Epithelial cell of prostate (primary cell): ENCODE data around the gene C9orf50.
"Not testable (repeated sequence)": the region's sequence is repeated elsewhere in the genome, so short reads cannot be mapped to it uniquely, and the experiment has no call there.

Source experiments
- DNase-seq: peaks from one replicate; pipeline ENCODE4 v3.0.0-alpha.2; 2011; ENCODE audit warnings: low read depth, low spot score
- H3K27ac ChIP-seq: fragments of 450-650 bp; 2 replicates; pipeline ENCODE4 v1.5.1; 2017; ENCODE audit warnings: mild to moderate bottlenecking

C9orf50 gene

DNA sequence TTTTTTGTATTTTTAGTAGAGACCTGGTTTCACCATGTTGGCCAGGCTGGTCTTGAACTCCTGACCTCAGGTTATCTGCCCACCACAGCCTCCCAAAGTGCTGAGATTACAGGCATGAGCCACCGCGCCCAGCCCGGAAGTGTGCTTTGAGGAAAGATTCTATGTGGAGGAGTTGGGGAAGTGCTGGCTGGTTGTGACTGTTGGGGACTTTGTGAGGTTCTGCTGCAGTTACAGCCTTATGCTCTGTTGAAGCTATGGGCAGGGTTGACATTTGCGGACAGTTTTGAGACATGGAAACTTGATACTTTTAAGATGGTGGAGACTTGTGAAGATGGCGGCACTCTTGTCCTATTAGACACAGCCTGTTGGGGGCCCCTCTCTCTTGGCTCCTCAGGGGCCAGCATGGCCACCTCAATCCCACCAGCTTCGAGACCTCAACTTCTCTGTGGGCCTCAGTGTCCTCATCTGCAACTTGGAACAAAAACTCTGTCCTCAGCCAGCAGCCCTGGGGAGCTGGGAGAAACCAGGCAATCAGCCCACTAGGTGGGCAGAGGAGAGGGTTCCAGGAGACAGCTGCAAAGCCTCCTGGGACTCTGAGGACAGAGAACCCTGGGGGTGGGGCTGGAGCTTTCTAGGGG is 24.9 kb downstream of the C9orf50 start:
- no peak overlapping the region for H3K27ac ChIP-seq
- no peak for DNase-seq

GRCh38 chr9:129595311-129595741 is 25.6 kb downstream of the C9orf50 start:
- H3K27ac ChIP-seq: no peak overlapping the region
- DNase-seq: no peak

DNA sequence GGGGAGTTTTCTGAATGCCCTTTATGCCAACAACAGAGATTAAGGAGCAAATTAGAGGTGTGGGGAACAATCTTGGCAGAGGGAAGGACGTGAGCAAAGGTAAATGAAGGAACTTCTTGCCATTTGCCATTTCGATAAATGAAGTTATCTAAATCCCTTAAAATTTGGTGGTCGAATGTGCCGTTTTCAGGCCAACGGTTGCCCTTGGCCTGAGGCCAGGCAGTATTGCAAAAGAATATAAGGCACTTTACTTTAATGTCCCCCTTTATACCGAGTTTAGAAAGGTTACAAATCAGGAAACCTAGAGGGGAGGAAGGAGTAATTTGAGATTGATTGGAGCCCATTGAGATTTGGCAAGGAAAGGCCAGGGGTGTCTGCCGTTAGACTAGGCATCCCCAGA is 26.3 kb downstream of the C9orf50 start:
- DNase-seq: no peak
- no peak overlapping the region for H3K27ac ChIP-seq

DNA sequence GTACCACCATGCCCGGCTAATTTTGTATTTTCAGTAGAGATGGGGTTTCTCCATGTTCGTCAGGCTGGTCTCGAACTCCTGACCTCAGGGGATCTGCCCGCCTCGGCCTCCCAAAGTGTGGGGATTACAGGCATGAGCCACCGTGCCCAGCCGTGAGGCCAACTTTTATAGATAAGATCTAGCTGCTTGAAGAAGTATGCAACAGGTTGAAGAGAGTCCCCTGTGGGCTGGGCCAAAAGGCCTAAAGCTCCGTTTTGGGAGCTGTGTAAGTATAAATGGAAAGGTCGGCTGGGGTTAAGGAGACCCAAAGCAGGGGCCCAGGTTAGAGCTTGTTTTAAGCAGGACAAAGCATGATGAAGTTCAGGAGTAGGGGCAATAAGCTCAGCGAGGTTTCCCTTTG is 28.1 kb downstream of the C9orf50 start:
- H3K27ac ChIP-seq, DNase-seq: not testable (repeated sequence)

GRCh38 chr9:129591916-129592315 is 29.0 kb downstream of the C9orf50 start:
- H3K27ac ChIP-seq: no peak overlapping the region
- DNase-seq: no peak

- no peak for DNase-seq
- no peak overlapping the region for H3K27ac ChIP-seq
Measured at GRCh38 chr9:129590466-129590865, 30.4 kb downstream of the C9orf50 start.

- H3K27ac ChIP-seq: no peak overlapping the region
- DNase-seq: no peak
Measured at GRCh38 chr9:129587487-129588262, 33.2 kb downstream of the C9orf50 start.

DNA sequence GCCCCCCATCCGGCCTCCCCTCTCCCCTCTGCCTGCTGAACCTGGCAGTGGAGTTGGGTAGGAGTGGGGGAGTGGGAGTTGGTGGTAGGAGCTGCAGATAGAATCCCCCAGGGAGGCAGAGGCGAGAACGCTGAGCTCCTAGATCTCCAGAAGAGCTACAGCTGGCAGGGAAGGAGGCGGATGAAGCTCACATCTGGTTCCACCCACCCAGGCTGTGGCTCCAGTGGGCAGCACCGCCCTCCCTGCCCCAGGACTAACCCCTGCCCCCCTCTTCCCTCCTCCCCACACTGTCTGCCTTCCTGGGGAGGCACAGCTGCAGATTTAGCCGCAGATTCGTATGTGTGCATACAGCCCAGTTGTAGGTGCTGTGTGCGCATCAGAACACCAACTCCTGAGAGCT is 34.2 kb downstream of the C9orf50 start:
- no peak for DNase-seq
- no peak overlapping the region for H3K27ac ChIP-seq

GRCh38 chr9:129586245-129586644 is 34.7 kb downstream of the C9orf50 start:
- no peak for DNase-seq
- no peak overlapping the region for H3K27ac ChIP-seq

- no peak for DNase-seq
- no peak overlapping the region for H3K27ac ChIP-seq
Measured at GRCh38 chr9:129585352-129585751, 35.5 kb downstream of the C9orf50 start.

DNA sequence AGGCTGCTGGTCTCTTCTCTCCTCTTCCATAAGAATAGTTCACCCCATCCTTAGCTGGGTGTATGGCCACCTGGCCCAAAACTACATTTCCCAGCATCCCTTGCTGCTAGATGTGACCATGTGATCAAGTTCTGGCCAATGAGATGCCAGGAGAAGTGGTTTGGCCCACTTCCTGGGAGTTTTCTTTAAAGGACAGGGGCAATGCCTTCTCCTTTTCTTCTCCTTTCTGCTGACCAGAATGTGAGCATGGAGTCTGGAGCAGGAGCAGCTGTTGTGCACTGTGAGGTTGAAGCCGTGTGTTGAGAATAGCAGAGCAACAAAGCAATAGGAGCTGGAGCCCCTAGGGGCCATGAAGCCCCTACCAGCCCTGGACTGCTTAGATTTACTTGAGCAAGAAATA is 36.8 kb downstream of the C9orf50 start:
- H3K27ac ChIP-seq: no peak overlapping the region
- DNase-seq: peak; percentile 33

DNA sequence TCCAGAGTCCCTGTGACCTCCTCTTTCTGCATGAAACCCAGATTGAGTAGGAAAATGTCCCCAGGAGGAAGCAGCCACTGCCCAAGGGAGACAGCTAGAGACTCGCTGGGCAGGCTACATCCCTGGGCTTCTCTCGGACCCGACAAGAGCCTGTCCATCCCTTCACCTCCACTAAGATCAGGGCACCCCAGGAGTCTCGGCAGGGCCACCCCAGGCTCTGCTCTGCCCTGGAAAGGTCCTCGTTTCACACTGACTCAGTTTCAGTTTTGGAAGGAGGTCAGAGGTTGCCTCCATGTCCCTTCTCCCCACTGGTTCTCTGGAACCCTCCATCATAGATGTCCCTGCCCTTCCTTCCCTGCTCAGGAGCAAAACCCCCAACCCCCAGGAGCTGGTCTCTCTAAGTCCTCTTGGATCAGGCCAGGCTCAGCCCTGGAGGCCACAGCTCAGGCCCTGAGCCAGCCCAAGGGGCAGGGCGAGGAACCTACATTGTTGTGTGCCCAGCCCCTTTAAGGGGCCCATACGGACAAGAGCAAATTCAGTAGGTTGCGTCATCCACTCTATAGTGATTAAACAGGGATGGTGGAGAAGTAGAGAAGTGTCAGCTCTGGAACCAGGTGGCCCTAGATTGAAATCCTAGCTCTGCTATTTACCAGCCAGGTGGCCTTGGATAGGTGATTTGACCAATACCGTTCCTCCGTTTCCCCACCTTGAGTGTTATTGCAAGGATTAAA is 37.4 kb downstream of the C9orf50 start:
- H3K27ac ChIP-seq: no peak overlapping the region
- DNase-seq: no peak

DNA sequence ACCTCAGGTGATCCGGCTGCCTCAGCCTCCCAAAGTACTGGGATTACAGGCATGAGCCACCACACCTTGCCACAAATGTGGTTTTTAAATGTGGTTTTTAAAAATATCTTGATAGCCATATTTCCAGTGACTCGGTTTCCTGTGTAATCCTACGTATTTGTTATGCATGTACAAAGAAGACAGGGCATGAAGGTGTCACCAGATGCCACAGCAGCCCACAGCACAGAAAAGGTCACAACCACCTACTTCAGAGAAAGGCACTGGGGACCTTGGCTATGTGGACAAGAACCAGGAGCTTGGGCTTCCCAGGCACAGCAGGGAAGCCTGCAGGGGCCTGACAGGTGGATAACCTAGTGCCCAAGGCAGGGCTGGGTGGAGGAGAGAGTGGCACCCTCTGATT is 38.0 kb downstream of the C9orf50 start:
- H3K27ac ChIP-seq: no peak overlapping the region
- DNase-seq: no peak

GRCh38 chr9:129581505-129582189 is 39.3 kb downstream of the C9orf50 start:
- no peak for DNase-seq
- no peak overlapping the region for H3K27ac ChIP-seq

DNA sequence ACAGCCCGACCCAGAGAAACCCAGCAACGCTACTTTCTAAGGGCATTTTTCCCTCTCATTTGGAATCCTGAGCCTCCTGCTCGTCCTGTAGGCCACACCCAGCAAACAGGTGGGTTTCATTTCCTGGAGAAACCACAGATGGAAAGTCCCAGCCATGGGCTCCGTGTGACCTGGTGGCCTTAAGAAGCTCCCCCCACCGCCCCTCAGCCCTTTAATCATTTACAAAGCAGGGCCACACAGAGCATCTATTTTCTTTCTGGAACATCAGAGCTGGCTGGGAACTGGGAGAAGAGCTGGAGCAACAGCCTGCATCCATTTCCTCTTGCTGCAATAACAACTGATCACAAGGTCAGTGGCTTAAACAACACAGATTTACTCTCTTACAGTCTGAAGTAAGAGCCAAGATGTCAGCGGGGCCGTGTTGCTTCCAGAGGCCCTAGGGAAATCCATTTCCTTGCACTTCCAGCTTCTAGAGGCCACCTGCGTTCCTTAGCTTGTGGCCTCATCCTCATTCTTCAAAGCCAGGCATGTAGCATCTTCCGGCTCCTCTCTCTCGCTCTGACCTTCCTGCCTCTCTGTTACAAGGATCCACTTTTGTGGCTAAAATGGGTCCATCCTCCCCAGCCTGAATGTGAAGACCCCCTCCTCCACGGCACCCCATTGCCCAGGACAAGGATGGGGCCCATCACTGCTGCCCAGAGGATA is 40.5 kb downstream of the C9orf50 start:
- DNase-seq: no peak
- H3K27ac ChIP-seq: no peak overlapping the region

- H3K27ac ChIP-seq: no peak overlapping the region
- DNase-seq: no peak
Measured at GRCh38 chr9:129579294-129579693, 41.6 kb downstream of the C9orf50 start.

- no peak overlapping the region for H3K27ac ChIP-seq
- DNase-seq: no peak
Measured at GRCh38 chr9:129576546-129577543, 44.1 kb downstream of the C9orf50 start.

- DNase-seq: no peak
- no peak overlapping the region for H3K27ac ChIP-seq
Measured at GRCh38 chr9:129575818-129576217, 45.1 kb downstream of the C9orf50 start.
